Measurements from ENCODE around the gene TKFC.

- TF ChIP-seq, protein P1, sequence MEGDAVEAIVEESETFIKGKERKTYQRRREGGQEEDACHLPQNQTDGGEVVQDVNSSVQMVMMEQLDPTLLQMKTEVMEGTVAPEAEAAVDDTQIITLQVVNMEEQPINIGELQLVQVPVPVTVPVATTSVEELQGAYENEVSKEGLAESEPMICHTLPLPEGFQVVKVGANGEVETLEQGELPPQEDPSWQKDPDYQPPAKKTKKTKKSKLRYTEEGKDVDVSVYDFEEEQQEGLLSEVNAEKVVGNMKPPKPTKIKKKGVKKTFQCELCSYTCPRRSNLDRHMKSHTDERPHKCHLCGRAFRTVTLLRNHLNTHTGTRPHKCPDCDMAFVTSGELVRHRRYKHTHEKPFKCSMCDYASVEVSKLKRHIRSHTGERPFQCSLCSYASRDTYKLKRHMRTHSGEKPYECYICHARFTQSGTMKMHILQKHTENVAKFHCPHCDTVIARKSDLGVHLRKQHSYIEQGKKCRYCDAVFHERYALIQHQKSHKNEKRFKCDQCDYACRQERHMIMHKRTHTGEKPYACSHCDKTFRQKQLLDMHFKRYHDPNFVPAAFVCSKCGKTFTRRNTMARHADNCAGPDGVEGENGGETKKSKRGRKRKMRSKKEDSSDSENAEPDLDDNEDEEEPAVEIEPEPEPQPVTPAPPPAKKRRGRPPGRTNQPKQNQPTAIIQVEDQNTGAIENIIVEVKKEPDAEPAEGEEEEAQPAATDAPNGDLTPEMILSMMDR (IDR thresholded peaks at IDR 0.05) = no peak
- TF ChIP-seq POLR2A (IDR thresholded peaks at IDR 0.05) = no peak
Observed at GRCh38 chr11:61297341-61297740, 35.7 kb upstream of the TKFC start.
